22Rv1 (cell line): Measurements from ENCODE around the gene CNGB1.

Experiments used
- CTCF ChIP-seq: fragments of 450-650 bp; IDR thresholded peaks from 2 replicates; pipeline ENCODE4 v1.5.1; 2017; ENCODE audit warnings: mild to moderate bottlenecking
- ZFX ChIP-seq: fragments of 450-650 bp; IDR thresholded peaks from 2 replicates; pipeline ENCODE4 v1.6.1; 2017; ENCODE audit warnings: antibody characterized with exemption, borderline replicate concordance

- TF ChIP-seq CTCF (no peak), ZFX (no peak)
Observed at GRCh38 chr16:57984443-57985203, 13.7 kb upstream of the CNGB1 start.
